GM12891 (cell line): ENCODE measurements around the gene TTC8.

ENCODE experiments used
- POLR2A ChIP-seq: IDR thresholded peaks from 2 replicates; pipeline ENCODE4 v1.6.1; 2011; ENCODE audit warnings: low read depth, low read length, control low read depth
- POLR2AphosphoS5 ChIP-seq: IDR thresholded peaks from 2 replicates; pipeline ENCODE4 v1.6.1; 2011; ENCODE audit warnings: low read depth, low read length, control low read depth

GRCh38 chr14:88821888-88822287 lies 2.6 kb upstream of the TTC8 start:
- no peak for TF ChIP-seq POLR2A
- no peak for TF ChIP-seq POLR2AphosphoS5
